CD4-positive, alpha-beta T cell treated with Interleukin-17A for 1 hour (primary cell): Measurements from ENCODE around the gene GNLY.
A peak's percentile ranks its signal among the peaks of the same experiment; 100 is the strongest.

Experiments used
- DNase-seq: peaks from one replicate; pipeline ENCODE4 v3.0.0-alpha.2; 2020

The GNLY gene

GRCh38 chr2:85690932-85691331, 3.2 kb upstream of the GNLY start:
- no peak for DNase-seq

- DNase-seq = no peak
Measured at GRCh38 chr2:85692039-85692645, 2.0 kb upstream of the GNLY start.

DNA sequence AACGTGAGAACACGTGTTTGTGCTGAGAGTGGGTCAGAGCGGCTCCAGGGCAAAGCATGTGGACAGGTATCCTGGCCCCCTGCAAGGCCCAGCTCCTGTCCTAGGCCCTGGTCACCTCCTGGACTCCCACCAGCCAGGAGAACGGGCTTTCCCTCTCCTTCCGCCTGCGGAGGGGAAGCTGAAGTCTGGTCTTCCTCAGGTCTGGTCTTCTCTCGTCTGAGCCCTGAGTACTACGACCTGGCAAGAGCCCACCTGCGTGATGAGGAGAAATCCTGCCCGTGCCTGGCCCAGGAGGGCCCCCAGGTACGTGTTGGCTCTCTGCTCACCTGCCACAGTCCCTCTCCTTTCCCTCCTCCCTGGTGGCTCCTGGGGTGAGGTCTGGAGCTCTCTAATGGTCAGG, 963 bp downstream of the GNLY start:
- DNase-seq = no peak

DNA sequence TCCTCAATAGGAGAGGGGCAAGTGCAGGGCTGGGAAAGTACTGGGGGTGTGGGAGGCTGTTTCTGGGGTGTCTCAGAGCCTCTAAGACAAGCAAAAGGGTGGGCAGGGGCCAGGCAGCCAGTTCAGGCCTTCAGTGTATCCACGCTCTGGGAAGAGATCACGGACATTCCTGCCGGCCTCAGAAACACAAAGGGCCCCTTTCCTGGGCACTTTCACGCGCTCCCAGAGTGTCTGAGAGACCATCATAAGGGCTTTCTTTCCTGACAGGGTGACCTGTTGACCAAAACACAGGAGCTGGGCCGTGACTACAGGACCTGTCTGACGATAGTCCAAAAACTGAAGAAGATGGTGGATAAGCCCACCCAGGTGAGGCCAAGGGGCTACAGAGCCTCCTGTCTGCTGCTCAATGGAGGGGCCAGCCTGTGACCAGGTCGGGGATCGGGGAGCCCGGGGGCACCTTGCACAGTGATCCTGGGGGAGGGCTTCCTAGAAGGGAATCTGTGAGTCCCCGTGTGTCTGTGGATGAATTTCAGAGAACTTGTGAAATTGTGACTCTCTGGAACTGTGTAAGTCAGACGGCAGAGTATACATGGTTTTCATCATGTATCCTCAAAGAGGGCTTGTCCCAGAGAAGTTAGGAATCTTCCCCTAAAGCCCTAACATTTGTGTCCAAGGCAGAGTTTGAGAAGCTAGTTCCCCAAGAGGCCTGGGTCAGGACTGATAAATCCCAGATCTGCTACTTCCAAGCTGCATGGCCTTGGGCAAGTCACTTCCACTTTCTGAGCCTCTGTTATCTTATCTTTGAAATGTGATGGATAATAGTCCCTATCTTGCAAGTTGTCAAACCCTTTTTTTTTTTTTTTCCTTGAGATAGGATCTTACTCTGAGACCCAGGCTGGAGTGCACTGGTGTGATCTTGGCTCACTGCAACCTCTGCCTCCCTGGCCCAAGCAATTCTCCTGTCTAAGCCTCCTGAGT, 1.8 kb downstream of the GNLY start:
- no peak for DNase-seq

DNA sequence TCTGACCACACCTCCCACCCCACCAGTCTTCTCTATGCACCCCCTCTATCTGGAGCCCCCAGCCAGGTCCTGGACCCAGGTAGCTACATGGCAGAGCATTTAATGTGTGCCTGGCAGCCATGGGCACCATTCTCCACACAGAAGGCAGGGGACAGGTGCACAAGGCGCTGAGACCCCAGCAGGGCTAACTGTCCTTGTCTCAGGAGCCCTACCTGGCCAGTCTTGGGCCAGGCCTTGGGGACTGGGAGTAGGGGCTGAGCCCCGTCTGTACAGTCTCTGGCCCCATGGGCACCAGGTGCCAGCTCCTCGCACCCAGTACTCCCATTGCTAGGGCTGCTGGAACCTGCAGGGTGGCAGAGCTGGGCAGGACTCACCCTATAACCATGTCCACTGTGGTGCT, 2.9 kb downstream of the GNLY start:
- no peak for DNase-seq

- no peak for DNase-seq
Measured at GRCh38 chr2:85697716-85698115, 3.6 kb downstream of the GNLY start.

DNA sequence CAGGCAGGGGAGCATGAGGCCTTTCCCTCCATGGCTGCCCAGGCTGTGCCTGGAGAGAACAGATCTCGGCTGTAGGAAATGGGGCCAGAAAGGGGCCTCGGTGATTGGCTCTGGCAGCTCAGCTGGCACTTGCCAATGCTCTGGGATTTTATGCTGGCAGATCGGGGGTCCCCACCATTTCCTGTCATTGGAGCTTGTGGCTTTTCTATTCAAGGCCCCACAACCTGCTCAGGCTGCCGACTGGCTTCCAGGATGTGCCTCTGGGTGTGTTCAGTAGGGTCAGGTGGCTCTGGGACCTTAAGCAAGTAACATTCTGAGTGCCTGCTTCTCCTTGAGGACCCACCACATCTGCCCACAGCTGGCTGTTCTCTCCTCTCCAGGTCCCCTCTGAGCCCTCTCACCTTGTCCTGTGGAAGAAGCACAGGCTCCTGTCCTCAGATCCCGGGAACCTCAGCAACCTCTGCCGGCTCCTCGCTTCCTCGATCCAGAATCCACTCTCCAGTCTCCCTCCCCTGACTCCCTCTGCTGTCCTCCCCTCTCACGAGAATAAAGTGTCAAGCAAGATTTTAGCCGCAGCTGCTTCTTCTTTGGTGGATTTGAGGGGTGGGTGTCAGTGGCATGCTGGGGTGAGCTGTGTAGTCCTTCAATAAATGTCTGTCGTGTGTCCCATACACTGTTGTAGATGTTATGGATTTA, 4.2 kb downstream of the GNLY start:
- no peak for DNase-seq

DNA sequence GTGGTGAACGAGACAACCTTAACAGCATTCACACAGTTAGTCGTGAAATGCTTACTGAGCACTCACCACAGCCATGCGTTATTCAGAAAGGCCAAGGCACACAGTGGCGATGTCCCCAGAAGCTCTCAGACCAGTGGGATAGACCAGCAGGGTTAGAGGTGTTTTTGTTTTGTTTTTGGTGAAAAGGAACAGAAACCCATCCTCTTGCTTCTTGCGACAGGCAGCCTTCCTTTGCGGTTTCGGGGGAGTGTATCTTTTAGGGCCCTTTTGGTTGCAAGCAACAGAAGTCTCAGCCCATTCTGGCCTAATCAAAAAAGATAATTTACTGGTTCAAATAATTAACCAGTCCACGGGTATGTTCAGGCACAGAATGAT, 4.7 kb downstream of the GNLY start:
- no peak for DNase-seq

- DNase-seq = no peak
Measured at GRCh38 chr2:85699325-85699724, 5.2 kb downstream of the GNLY start.

DNA sequence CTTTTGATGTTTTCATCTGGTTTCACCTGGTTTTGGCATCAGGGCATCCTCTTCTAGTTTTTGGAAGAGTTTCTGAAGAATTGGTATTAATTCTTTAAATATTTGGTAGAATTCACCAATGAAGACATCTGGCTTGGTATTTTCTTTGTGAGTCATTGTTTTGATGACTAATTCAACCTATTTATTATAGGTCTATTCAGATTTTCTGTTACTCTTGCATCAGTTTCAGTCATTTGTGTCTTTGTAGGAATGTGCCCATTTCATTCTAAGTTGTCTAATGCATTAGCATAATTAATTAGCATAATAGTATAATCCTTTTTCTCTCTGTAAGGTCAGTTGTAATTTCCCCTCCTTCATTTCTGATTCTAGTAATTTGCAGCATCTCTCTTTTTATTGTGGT, 8.0 kb downstream of the GNLY start:
- no peak for DNase-seq

- DNase-seq = no peak
Measured at GRCh38 chr2:85702800-85703199, 8.6 kb downstream of the GNLY start.

DNA sequence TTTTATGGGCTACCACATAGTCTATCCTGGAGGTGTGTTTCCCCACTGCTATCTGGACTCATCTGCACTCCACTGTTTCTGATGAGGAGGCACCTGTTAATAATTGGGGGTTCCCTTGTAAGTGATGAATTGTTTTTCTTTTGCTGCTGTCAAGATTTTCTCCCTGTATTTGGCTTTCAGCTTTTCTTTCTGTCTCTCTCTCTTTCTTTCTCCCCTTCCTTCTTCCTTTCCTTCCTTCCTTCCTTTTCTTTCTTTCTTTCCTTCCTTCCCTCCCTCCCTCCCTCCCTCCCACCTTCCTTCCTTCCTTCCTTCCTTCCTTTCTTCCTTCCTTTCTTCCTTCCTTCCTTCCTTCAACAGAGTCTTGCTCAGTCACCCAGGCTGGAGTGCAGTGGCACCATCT, 9.2 kb downstream of the GNLY start:
- DNase-seq = no peak

- DNase-seq = no peak
Measured at GRCh38 chr2:85704038-85704437, 9.9 kb downstream of the GNLY start.

DNA sequence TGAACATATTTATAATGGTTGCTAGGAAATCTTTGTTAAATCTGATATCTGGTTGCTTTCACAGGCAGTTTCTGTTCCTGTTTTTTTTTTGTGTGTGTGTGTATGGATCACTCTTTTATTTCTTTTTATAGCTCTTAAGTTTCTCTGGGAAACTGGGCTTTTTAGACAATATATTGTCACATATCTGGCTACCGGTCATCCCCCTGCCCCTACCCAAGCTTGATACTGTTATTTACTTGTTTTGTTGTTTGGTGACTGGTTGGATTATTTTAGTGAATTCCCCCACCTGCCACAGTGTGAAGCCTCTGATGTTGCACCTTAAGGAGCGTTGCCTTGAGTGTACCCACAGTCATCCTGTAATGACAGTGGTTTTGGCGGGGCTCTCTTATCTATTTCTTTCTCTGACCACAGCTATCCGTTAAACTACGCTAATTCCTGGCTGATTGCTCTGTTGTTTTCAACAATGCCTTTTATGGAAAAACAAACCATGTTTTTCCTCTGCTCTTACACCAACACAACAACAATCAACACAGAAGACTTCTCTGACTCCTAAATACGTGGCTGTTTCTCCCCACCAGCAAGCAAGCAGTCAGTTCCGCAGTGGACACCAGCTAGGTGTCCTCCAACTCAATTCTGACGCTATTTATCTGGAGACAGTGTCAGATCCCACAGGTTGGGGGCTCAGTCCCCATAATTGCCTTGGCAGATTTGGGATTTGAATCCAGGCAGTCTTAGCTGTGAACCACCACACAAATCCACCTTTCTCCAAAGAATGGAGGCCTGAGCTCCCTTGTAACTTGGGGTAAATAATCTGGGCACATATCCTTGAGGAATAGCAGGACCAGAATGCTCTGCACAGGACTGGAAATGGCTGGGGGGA, 10.9 kb downstream of the GNLY start:
- DNase-seq = peak; percentile 57

GRCh38 chr2:85705680-85706039, 11.5 kb downstream of the GNLY start:
- no peak for DNase-seq

DNA sequence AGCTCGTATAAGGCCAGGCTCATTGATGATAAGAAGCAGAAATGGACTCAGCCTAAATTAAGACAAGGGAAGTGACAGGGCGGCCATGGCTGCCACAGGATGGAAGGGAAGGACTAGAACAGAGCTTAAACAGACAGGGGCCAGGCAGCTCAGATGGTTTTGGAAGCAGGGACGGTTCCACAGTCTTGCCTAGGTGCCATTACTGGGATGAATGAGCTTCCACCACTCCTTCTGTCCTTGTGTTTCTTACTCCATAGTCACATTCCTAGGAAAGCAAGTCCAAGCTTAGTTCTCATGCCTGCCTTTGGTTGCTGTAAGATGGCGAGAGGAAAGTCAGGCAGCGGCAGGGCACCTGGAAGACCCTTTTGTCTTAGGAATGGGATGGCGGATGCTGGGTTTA, 11.9 kb downstream of the GNLY start:
- DNase-seq = no peak

GRCh38 chr2:85706599-85707296, 12.6 kb downstream of the GNLY start:
- DNase-seq = peak; percentile 25

- peak; percentile 83 for DNase-seq
Measured at GRCh38 chr2:85707304-85707703, 13.1 kb downstream of the GNLY start.

DNA sequence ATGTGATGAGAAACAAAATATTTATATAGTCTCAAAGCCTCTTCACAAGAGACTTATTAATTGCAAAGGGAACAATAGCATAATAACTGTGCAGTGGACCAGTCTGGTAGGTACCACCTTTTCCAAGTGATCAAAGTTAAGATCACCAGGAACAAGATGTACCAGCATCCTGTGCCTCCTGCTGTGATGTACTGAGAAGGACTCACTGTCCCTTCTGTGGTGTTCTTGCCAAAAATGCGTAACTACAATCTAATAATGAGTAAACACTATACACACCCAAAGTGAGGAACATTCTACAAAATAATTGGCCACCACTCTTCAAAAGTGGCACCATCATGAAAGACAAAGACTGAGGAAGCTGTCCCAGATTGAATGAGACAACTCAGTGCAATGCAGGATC, 14.5 kb downstream of the GNLY start:
- no peak for DNase-seq

DNA sequence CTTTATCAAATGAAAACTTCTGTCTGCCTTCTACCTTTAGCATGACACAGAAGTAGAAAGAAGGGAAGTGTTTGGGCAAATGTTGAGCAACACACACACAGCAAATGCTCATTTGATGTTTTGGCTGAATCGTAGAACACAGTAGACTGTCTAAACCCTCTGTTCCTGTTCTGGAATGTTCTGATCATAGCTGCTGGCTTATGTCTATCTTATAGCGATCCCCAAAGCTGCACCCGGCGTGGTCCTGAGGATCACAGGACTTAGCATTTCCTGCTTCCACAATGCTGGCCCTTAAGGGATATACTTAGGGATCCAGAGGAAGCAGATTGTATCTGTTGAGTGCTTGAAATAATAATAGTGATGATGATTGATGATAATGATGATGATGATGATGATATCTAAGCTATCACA, 15.2 kb downstream of the GNLY start:
- DNase-seq = no peak

DNA sequence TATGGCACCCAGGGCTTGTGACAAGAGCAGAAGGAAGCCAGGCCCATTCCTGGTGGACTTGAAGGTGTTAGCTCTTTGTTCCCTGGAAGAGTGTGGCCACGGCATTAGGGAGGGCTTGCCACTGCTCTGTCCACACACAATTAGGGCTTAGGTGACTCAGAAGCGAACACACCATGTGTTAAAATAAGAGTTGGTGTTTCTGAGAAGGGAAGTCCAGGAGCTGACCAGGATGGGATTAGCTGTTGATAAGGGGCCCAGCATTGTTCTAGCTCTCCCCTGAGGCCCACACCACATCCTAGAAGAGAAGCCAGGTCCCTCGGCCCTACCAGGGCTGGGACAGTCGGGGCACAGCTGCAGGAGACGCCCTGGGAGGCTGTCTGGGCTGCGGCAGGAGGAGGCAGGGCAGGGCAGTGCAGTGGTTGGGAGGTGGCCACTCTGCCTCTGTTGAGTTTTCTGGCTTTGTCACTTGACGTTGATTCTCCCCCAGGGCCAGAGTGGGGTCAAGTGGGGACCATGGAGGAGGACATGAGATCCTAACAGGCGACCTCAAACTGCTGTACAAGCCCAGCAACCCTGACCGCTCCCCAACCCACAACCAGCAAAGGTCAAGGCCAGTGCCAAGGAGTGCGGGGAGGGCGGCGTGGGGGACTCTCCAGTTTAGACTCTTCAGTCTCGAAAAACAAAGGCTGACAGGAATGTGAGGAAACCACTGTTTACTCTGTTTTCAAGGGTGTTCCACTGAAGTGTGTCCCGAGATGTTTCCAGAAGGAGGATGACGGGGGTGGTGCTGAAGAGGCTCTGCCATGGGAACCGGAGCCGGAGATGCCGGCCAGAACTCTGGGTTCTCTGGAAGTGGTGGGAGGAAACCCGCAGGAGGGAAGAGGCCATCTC, 16.8 kb downstream of the GNLY start:
- DNase-seq = no peak
